ENCODE results near the gene GPR141. TPM values are rescaled to one million over a fixed set of nuclear protein-coding genes. Genes with fewer than 3 reads are reported as not detected.
A peak's percentile ranks its signal among the peaks of the same experiment; 100 is the strongest.

GPR141 gene
- total and polyA plus RNA-seq, 9 of the 15 experiments (the other 6 are each of a cell fraction or from before 2014, with no cell fraction given): not detected

DNA sequence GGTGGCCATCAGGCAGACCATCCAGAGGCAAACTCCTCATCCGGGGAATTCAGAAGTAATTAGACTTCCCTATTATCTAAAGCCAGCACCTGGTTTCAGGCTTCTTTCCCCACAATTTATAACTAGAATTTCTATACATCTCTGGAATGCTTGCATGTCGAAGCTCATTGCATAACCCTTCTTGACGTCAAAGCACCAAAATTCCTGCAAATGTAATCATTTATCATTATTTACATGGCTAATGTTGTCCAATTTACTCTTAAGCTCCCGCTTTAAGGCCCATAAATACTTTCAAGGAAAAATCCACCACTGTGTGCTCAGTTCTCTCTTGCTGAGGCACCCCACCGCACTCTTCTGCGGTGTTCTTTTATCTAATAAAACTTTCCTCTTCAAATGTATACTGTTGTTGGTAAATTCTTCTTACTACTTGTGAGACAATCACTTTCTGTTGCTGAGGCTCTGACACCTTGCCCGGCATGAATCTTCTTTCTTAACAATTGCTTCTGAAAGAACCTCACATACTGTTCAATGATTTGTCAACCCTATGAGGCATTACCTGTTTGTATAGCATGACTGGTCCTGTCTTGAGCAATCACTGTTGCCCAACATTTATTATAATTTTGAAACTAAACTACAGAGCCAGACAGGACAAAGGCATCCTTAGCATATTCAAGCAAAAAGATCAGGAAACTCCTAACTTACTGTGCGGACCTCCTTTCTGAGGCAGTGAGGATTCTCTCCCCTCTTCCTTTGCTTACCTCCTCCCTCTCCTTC lies 17.4 kb upstream of the GPR141 start:
- Histone ChIP-seq H3K9me3 (replicated peaks; ENCODE audit: control insufficient read depth, insufficient read depth, low read depth, low read length) (no peaks in the 10 kb centered on the region), H3K9me1 (ENCODE audit: control insufficient read depth, insufficient read depth, low read length) (no peaks in the 10 kb centered on the region), H3K27ac (ENCODE audit: extremely low read depth, low read depth, low read length) (no peak overlapping the region), H2AFZ (ENCODE audit: low read depth, low read length) (no peak overlapping the region), H3K79me2 (ENCODE audit: control insufficient read depth, insufficient read depth, low read length) (no peaks in the 10 kb centered on the region), H3K4me2 (ENCODE audit: insufficient read depth, low read length) (no peak overlapping the region), H3K27me3 (ENCODE audit: control insufficient read depth in 2 of 2, insufficient read depth in 2 of 2, low read length in 2 of 2) (peaks cover 0 to 3% of the 10 kb centered on the region in 2 experiments; a peak in 1 of 5 replicates), H3K36me3 (ENCODE audit: control insufficient read depth, insufficient read depth, low read length) (no peaks in the 10 kb centered on the region), H3K9ac (ENCODE audit: insufficient read depth in 1 of 2, low read depth in 2 of 2, low read length in 2 of 2) (no peak overlapping the region), H4K20me1 (replicated peaks; ENCODE audit: control insufficient read depth, insufficient read depth, low read length) (no peaks in the 10 kb centered on the region), H3K4me1 (replicated peaks in 1 of 2; ENCODE audit: control insufficient read depth in 2 of 2, insufficient read depth in 2 of 2, low read length in 2 of 2) (no peaks in the 10 kb centered on the region), H3K4me3 (no peak overlapping the region)
- in situ Hi-C loops (cut with MboI): no loop called here
- ATAC-seq (no peak), FAIRE-seq (no peak), DNase-seq (ENCODE audit: extremely low read depth in 1 of 4, low spot score in 3 of 4) (no peak)
- intact Hi-C loops (cut with micrococcal nuclease): no loop called here
- CTCF ChIA-PET (ENCODE audit: low intra/inter-chr PET ratio): no interaction called here
- POLR2A ChIA-PET: no interaction called here
- no TSS peak for BruUV-seq (replicated peaks)
- WGBS (ENCODE audit: insufficient coverage, low coverage, missing lambda C conversion rate): under 1% methylated on average over 8 of the region's 8 CpGs
- TF ChIP-seq CEBPB (tag; IDR thresholded peaks at IDR 0.05) (0 out of 2 replicates have a peak, but pooled peaks have one; percentile 25), CEBPG (CRISPR knock-in tag; IDR thresholded peaks at IDR 0.05) (no peak), CEBPG (tag; conservative IDR thresholded peaks at IDR 0.05 in 1 of 2, IDR thresholded peaks at IDR 0.05 in 1 of 2) (peak in 1 of 2 experiments; percentile 42; a peak in 2 of 4 replicates), SMARCB1 (IDR thresholded peaks at IDR 0.05; ENCODE audit: insufficient read length, low read depth) (no peak)

DNA sequence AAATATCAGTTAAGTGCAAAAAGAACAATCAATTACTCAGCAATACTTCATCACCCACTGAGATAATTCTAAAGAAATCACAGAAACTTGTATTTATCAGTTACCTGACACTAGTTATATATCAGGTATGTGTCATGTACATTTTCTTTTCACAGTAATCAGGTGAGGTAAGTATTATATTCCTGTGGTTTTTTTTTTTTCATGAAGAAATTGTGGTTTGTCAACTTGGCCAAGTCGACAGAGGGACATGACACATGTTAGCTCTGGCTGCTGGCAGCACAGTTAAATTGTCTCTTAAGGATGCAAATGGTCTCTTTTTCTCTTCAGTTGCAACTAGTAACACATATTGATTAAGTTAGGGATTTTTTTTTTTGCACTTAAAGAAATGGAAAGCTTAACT lies 13.7 kb upstream of the GPR141 start:
- TF ChIP-seq POLR3G (IDR thresholded peaks at IDR 0.05; ENCODE audit: extremely low read depth, insufficient read length, insufficient replicate concordance) (no peak), PTRF (tag; IDR thresholded peaks at IDR 0.05) (no peak), ATF7 (IDR thresholded peaks at IDR 0.05) (no peak)
- H3K4me2 ChIP-seq (ENCODE audit: insufficient read depth, low read length): no peak overlapping the region
- DNase-seq (ENCODE audit: extremely low read depth in 1 of 4, low spot score in 3 of 4): no peak
- no peak overlapping the region for H3K4me3 ChIP-seq
- POLR2A ChIA-PET: no interaction called here
- H3K9me3 ChIP-seq (replicated peaks; ENCODE audit: control insufficient read depth, insufficient read depth, low read depth, low read length): no peaks in the 10 kb centered on the region
- H3K27me3 ChIP-seq (ENCODE audit: control insufficient read depth in 2 of 2, insufficient read depth in 2 of 2, low read length in 2 of 2): peaks cover 0 to under 1% of the 10 kb centered on the region in 2 experiments; a peak in 1 of 5 replicates
- H3K9me1 ChIP-seq (ENCODE audit: control insufficient read depth, insufficient read depth, low read length): no peaks in the 10 kb centered on the region
- H3K27ac ChIP-seq (ENCODE audit: extremely low read depth, low read depth, low read length): no peak overlapping the region
- BruUV-seq (replicated peaks): no TSS peak
- intact Hi-C loops (cut with micrococcal nuclease): no loop called here
- FAIRE-seq: no peak
- H3K36me3 ChIP-seq (ENCODE audit: control insufficient read depth, insufficient read depth, low read length): no peaks in the 10 kb centered on the region
- no peak for ATAC-seq
- in situ Hi-C loops (cut with MboI): no loop called here
- no peaks in the 10 kb centered on the region for H3K79me2 ChIP-seq (ENCODE audit: control insufficient read depth, insufficient read depth, low read length)
- CTCF ChIA-PET (ENCODE audit: low intra/inter-chr PET ratio): no interaction called here
- no peaks in the 10 kb centered on the region for H3K4me1 ChIP-seq (replicated peaks in 1 of 2; ENCODE audit: control insufficient read depth in 2 of 2, insufficient read depth in 2 of 2, low read length in 2 of 2)
- no peak overlapping the region for H3K9ac ChIP-seq (ENCODE audit: insufficient read depth in 1 of 2, low read depth in 2 of 2, low read length in 2 of 2)
- 0% methylated on average over 1 of the region's 1 CpG for WGBS (ENCODE audit: insufficient coverage, low coverage, missing lambda C conversion rate)
- H2AFZ ChIP-seq (ENCODE audit: low read depth, low read length): no peak overlapping the region
- H4K20me1 ChIP-seq (replicated peaks; ENCODE audit: control insufficient read depth, insufficient read depth, low read length): no peaks in the 10 kb centered on the region

Measured in K562 (cell line).